Keratinocyte (primary cell): ENCODE measurements around the gene PSMB11. TPM values are rescaled to one million over a fixed set of nuclear protein-coding genes. Genes with fewer than 3 reads are reported as not detected.
A peak's percentile ranks its signal among the peaks of the same experiment; 100 is the strongest.

ENCODE experiments used
- DNase-seq: peaks from one replicate; pipeline ENCODE4 v3.0.0-alpha.2; 2011; ENCODE audit warnings: low read depth, missing footprints, low spot score
- FAIRE-seq: peaks from 2 replicates; lab custom pipeline; 2011; peaks lifted over from hg19 to GRCh38; lab: Jason Lieb, UNC
- H2AFZ ChIP-seq: 2 replicates; pipeline ENCODE4 v1.6.0; 2012; ENCODE audit warnings: low read length, control low read depth, inconsistent platforms; ENCODE audit not compliant: control insufficient read depth
- H3K27ac ChIP-seq: 2 replicates; pipeline ENCODE4 v1.5.1; 2011; ENCODE audit warnings: low read length; ENCODE audit not compliant: control insufficient read depth, insufficient read depth
- H3K27me3 ChIP-seq: 3 replicates; pipeline ENCODE4 v1.6.0; 2011; ENCODE audit warnings: low read length; ENCODE audit not compliant: control insufficient read depth, insufficient read depth; ENCODE audit errors: extremely low read depth
- H3K36me3 ChIP-seq, 2 experiments: 2 replicates in 1 of 2; 3 replicates in 1 of 2; pipeline ENCODE4 v1.5.1; 2011; ENCODE audit warnings: low read length in 2 of 2, mild to moderate bottlenecking in 1 of 2; ENCODE audit not compliant: control insufficient read depth in 2 of 2, insufficient read depth in 2 of 2; ENCODE audit errors: extremely low read depth in 1 of 2
- H3K4me1 ChIP-seq: 3 replicates; pipeline ENCODE4 v1.5.1; 2011; ENCODE audit warnings: low read length; ENCODE audit not compliant: control insufficient read depth, insufficient read depth; ENCODE audit errors: extremely low read depth
- H3K4me2 ChIP-seq: 3 replicates; pipeline ENCODE4 v1.6.0; 2011; ENCODE audit warnings: low read depth, low read length; ENCODE audit not compliant: control insufficient read depth, insufficient read depth; ENCODE audit errors: extremely low read depth
- H3K4me3 ChIP-seq, 3 experiments: fragments of 200-600 bp in 1 of 3; sonication (generic) in 1 of 3; 2 replicates in 2 of 3; 3 replicates in 1 of 3; pipeline ENCODE4 v1.5.1; 2011 to 2016; ENCODE audit warnings: low read length in 3 of 3, mild to moderate bottlenecking in 3 of 3, control low read depth in 2 of 3, inconsistent platforms in 1 of 3, low read depth in 1 of 3, mixed read lengths in 1 of 3, mixed run types in 1 of 3, moderate library complexity in 1 of 3; ENCODE audit not compliant: control insufficient read depth in 2 of 3, insufficient read depth in 2 of 3; ENCODE audit errors: extremely low read depth in 1 of 3
- H3K79me2 ChIP-seq: 2 replicates; pipeline ENCODE4 v1.6.0; 2012; ENCODE audit warnings: low read length; ENCODE audit not compliant: control insufficient read depth, insufficient read depth
- H3K9ac ChIP-seq: 3 replicates; pipeline ENCODE4 v1.6.0; 2011; ENCODE audit warnings: low read length; ENCODE audit not compliant: control insufficient read depth, insufficient read depth; ENCODE audit errors: extremely low read depth
- H3K9me1 ChIP-seq: 3 replicates; pipeline ENCODE4 v1.6.0; 2011; ENCODE audit warnings: low read length; ENCODE audit not compliant: control insufficient read depth, insufficient read depth; ENCODE audit errors: extremely low read depth
- H3K9me3 ChIP-seq: 2 replicates; pipeline ENCODE4 v1.5.1; 2012; ENCODE audit warnings: low read depth, low read length; ENCODE audit not compliant: control insufficient read depth
- H4K20me1 ChIP-seq: 3 replicates; pipeline ENCODE4 v1.6.0; 2011; ENCODE audit warnings: low read length; ENCODE audit not compliant: control insufficient read depth, insufficient read depth; ENCODE audit errors: extremely low read depth
- EZH2 ChIP-seq: IDR thresholded peaks from one replicate; pipeline ENCODE4 v1.6.1; 2012; ENCODE audit warnings: inconsistent platforms, mild to moderate bottlenecking, low read length, moderate library complexity
- dilution Hi-C: fragments of 300-500 bp; cut with MboI; formaldehyde crosslinking; loops from one replicate; pipeline ENCODE4 v1.7.0; 2020; ENCODE audit warnings: low sequenced_read_pairs; ENCODE audit not compliant: extremely low pct_ligation_motif_present
- polyA plus RNA-seq, 5 experiments: library from polyadenylated mRNA; depleted of rRNA in 3 of 5; stranded (reverse) in 3 of 5; stranded (forward) in 1 of 5; unstranded in 1 of 5; fragments of >200 nt; gene quantifications; 1 replicate in 1 of 5; 2 replicates in 3 of 5; 3 replicates in 1 of 5; pipeline versions ENCODE4 v1.2.1 to v1.2.3, GENCODE V29; 2011 to 2012; ENCODE audit warnings: missing spikeins in 2 of 5, low read depth in 1 of 5, low replicate concordance in 1 of 5
- TF ChIP-seq, protein P1 (sequence below), 3 experiments: IDR thresholded peaks in 1 of 3; conservative IDR thresholded peaks in 1 of 3; optimal IDR thresholded peaks in 1 of 3; 2 replicates in 2 of 3; 3 replicates in 1 of 3; pipeline versions ENCODE3 to v1.5.1; 2011; ENCODE audit warnings: low read length in 3 of 3, mild to moderate bottlenecking in 3 of 3, moderate library complexity in 2 of 3, control low read depth in 1 of 3, inconsistent platforms in 1 of 3; ENCODE audit not compliant: insufficient read depth in 2 of 3; ENCODE audit errors: extremely low read depth in 1 of 3

The PSMB11 gene
- polyA plus RNA-seq, 1 donor (not counting 4 experiments of a cell fraction or from before 2014, with no cell fraction given): not detected

DNA sequence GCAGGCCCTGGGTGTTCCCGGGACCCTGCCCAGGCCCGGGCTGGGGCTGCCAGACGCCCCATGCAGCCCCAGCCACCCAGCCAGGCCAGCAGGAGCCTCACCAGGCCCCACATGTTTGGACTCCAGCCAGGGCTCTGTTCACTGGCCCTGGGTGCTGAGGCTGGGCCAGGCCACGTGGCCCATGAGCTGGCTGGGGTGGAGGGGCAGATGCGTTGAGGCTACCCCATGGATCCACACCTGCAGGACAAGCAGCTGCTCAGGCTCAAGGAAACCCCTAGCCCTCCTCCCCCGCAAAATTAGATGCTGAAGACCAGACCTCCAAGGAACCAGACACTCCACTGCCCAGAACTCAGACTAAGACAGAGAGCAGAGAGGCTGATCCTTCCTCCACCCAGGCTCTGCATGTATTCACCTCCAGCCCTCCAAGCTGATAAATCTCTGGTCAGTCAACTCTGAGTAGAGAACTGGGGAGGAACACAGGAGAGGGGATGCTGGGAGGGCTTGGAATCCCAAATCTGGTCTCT, 13.7 kb downstream of the PSMB11 start:
- DNase-seq: no peak

DNA sequence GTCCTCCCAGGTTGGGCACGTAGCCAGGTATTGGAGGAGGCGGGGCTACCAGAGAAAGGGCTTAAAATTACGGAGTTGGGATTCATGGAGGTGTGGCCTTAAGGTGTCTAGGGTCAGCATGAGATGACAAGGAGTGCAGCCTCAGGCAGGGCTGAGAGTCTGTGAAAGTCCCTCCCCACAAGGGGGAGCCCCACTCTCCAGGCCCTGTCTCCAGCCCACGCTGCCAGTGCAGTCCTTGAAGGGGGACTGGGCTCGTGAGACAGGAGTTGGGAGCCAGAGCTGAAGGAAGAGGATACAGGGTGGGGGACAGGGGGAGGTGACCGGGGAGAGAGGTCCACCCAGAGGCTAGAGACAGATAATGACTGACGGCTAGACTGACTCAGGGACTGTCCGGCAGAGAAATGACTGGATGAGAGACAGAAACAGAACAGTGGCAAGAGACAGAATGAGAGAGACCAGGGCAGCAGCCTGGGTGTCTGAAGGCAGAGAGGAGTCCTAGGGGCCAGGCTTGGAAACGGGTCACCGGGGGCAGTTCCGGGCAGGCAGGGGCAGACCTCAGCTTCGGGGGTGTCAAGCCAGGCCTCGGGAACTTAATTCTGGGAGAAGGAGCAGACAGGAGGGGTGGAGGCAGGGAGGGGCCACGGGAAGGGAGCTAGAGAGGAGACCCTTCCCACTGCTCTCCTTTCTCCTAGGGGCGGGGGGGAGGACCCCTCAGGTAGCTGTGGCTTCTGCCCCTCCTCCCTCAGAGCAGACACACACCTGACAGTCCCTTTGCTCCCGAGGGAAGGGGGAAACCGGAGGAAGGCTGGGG, 14.3 kb downstream of the PSMB11 start:
- H2AFZ ChIP-seq: peak overlapping the region; percentile 30
- TF ChIP-seq, protein P1, sequence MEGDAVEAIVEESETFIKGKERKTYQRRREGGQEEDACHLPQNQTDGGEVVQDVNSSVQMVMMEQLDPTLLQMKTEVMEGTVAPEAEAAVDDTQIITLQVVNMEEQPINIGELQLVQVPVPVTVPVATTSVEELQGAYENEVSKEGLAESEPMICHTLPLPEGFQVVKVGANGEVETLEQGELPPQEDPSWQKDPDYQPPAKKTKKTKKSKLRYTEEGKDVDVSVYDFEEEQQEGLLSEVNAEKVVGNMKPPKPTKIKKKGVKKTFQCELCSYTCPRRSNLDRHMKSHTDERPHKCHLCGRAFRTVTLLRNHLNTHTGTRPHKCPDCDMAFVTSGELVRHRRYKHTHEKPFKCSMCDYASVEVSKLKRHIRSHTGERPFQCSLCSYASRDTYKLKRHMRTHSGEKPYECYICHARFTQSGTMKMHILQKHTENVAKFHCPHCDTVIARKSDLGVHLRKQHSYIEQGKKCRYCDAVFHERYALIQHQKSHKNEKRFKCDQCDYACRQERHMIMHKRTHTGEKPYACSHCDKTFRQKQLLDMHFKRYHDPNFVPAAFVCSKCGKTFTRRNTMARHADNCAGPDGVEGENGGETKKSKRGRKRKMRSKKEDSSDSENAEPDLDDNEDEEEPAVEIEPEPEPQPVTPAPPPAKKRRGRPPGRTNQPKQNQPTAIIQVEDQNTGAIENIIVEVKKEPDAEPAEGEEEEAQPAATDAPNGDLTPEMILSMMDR (optimal IDR thresholded peaks at IDR 0.05 in 1 of 3, IDR thresholded peaks at IDR 0.05 in 1 of 3, conservative IDR thresholded peaks at IDR 0.05 in 1 of 3; ENCODE audit: extremely low read depth in 1 of 3, insufficient read depth in 2 of 3, low read length in 3 of 3): peak; percentile 77 to 86 (median 84)
- TF ChIP-seq EZH2: no peak
- peak overlapping the region; percentile 58 for H3K9ac ChIP-seq
- FAIRE-seq (peak; percentile 79), DNase-seq (peak; percentile 58)
- dilution Hi-C loops: no loop called here
- H3K4me3 ChIP-seq: peak overlapping the region; percentile 28 to 63 (median 63)
- H3K36me3 ChIP-seq: peaks cover 16 to 17% of the 10 kb centered on the region in 2 experiments
- H3K27me3 ChIP-seq: no peaks in the 10 kb centered on the region
- H3K27ac ChIP-seq: no peak overlapping the region
- peaks cover 25% of the 10 kb centered on the region for H3K4me1 ChIP-seq
- H3K9me1 ChIP-seq: no peaks in the 10 kb centered on the region
- H3K79me2 ChIP-seq: peaks cover 5% of the 10 kb centered on the region
- no peaks in the 10 kb centered on the region for H4K20me1 ChIP-seq
- H3K4me2 ChIP-seq: peak overlapping the region; percentile 89
- no peaks in the 10 kb centered on the region for H3K9me3 ChIP-seq

More for the DNA sequence above, 13.7 kb downstream of the PSMB11 start:
- no peak overlapping the region for H3K9ac ChIP-seq
- H3K27ac ChIP-seq: no peak overlapping the region
- H3K9me1 ChIP-seq: no peaks in the 10 kb centered on the region
- H3K4me2 ChIP-seq: no peak overlapping the region
- no peak for FAIRE-seq
- no peaks in the 10 kb centered on the region for H3K9me3 ChIP-seq
- H3K79me2 ChIP-seq: no peaks in the 10 kb centered on the region
- no peak overlapping the region for H3K4me3 ChIP-seq
- no peaks in the 10 kb centered on the region for H4K20me1 ChIP-seq
- H2AFZ ChIP-seq: no peak overlapping the region
- peaks cover 25% of the 10 kb centered on the region for H3K4me1 ChIP-seq
- peaks cover 11% of the 10 kb centered on the region in 2 experiments for H3K36me3 ChIP-seq
- dilution Hi-C loops: no loop called here
- TF ChIP-seq, protein P1 (optimal IDR thresholded peaks at IDR 0.05 in 1 of 3, IDR thresholded peaks at IDR 0.05 in 1 of 3, conservative IDR thresholded peaks at IDR 0.05 in 1 of 3; ENCODE audit: extremely low read depth in 1 of 3, insufficient read depth in 2 of 3, low read length in 3 of 3): no peak
- TF ChIP-seq EZH2: no peak
- H3K27me3 ChIP-seq: no peaks in the 10 kb centered on the region
